IMR-90 (cell line): ENCODE results near the gene CLIP3.

Source experiments
- BHLHE40 ChIP-seq: fragments of 150-350 bp; IDR thresholded peaks from 2 replicates; pipeline ENCODE4 v1.6.1; 2016; ENCODE audit warnings: mild to moderate bottlenecking, low read depth, low read length
- CEBPB ChIP-seq: IDR thresholded peaks from 2 replicates; pipeline ENCODE4 v1.6.1; 2012; ENCODE audit warnings: low read depth, low read length, improper control_type of control experiment
- CHD1 ChIP-seq: IDR thresholded peaks from 2 replicates; pipeline ENCODE4 v1.6.1; 2012; ENCODE audit warnings: low read depth, low read length, improper control_type of control experiment
- MAFK ChIP-seq: IDR thresholded peaks from 2 replicates; pipeline ENCODE4 v1.6.1; 2012; ENCODE audit warnings: low read depth, low read length, improper control_type of control experiment
- POLR2A ChIP-seq: IDR thresholded peaks from 2 replicates; pipeline ENCODE4 v1.6.1; 2012; ENCODE audit warnings: mild to moderate bottlenecking, low read depth, low read length
- RAD21 ChIP-seq: IDR thresholded peaks from 2 replicates; pipeline ENCODE4 v1.6.1; 2012; ENCODE audit warnings: low read length, improper control_type of control experiment
- RCOR1 ChIP-seq: IDR thresholded peaks from 2 replicates; pipeline ENCODE4 v1.6.1; 2012; ENCODE audit warnings: mild to moderate bottlenecking, low read length, improper control_type of control experiment; ENCODE audit not compliant: insufficient replicate concordance
- RFX5 ChIP-seq: IDR thresholded peaks from 2 replicates; pipeline ENCODE4 v1.8.0; 2012; ENCODE audit warnings: low read depth, mild to moderate bottlenecking, low read length, moderate library complexity
- SMC3 ChIP-seq: fragments of 150-350 bp; IDR thresholded peaks from 2 replicates; pipeline ENCODE4 v1.6.1; 2016; ENCODE audit warnings: low read depth, mild to moderate bottlenecking, antibody characterized with exemption, low read length, moderate library complexity
- TF ChIP-seq, protein P1 (sequence below): conservative IDR thresholded peaks from 2 replicates; pipeline ENCODE4 v1.5.1; 2012; ENCODE audit warnings: mild to moderate bottlenecking, low read depth, low read length, improper control_type of control experiment
- TF ChIP-seq, protein P2 (sequence below): fragments of 150-350 bp; IDR thresholded peaks from 2 replicates; pipeline ENCODE4 v1.6.1; 2017; ENCODE audit warnings: mild to moderate bottlenecking, antibody characterized with exemption, low read length, low read depth

DNA sequence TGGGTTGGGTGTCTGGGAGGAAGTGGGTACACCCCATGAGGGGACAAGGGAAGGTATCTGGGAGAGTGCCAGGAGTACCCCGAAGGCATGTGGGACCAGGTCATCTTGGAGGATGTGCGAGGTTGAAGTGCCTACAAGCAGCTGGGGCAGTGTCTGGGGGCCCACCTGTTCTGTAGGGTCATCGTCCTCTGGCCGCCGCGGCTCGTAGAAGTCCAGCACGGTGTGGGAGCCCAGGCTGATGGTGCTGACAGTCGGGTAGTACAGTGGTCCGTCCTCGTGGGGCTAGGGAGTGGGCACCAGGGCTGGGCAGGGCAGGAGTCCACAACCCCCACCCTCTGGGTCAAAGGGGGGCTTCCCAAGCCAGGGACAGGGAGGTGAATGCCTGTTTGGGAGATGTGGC is 22.3 kb downstream of the CLIP3 start:
- TF ChIP-seq SMC3 (no peak), RAD21 (no peak), POLR2A (no peak), CHD1 (no peak), MAFK (no peak), RCOR1 (no peak), CEBPB (no peak), RFX5 (no peak), BHLHE40 (no peak)
- TF ChIP-seq, protein P1, sequence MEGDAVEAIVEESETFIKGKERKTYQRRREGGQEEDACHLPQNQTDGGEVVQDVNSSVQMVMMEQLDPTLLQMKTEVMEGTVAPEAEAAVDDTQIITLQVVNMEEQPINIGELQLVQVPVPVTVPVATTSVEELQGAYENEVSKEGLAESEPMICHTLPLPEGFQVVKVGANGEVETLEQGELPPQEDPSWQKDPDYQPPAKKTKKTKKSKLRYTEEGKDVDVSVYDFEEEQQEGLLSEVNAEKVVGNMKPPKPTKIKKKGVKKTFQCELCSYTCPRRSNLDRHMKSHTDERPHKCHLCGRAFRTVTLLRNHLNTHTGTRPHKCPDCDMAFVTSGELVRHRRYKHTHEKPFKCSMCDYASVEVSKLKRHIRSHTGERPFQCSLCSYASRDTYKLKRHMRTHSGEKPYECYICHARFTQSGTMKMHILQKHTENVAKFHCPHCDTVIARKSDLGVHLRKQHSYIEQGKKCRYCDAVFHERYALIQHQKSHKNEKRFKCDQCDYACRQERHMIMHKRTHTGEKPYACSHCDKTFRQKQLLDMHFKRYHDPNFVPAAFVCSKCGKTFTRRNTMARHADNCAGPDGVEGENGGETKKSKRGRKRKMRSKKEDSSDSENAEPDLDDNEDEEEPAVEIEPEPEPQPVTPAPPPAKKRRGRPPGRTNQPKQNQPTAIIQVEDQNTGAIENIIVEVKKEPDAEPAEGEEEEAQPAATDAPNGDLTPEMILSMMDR = no peak
- TF ChIP-seq, protein P2, sequence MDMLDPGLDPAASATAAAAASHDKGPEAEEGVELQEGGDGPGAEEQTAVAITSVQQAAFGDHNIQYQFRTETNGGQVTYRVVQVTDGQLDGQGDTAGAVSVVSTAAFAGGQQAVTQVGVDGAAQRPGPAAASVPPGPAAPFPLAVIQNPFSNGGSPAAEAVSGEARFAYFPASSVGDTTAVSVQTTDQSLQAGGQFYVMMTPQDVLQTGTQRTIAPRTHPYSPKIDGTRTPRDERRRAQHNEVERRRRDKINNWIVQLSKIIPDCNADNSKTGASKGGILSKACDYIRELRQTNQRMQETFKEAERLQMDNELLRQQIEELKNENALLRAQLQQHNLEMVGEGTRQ = no peak
